GM23248 (cell line): Measurements from ENCODE around the gene TFIP11.

Source experiments
- EZH2 ChIP-seq: fragments of 200-600 bp; sonication (generic); IDR thresholded peaks from 2 replicates; pipeline ENCODE4 v1.6.1; 2018; ENCODE audit warnings: antibody characterized with exemption, mild to moderate bottlenecking; ENCODE audit not compliant: insufficient read depth, poor library complexity, severe bottlenecking
- EZH2phosphoT487 ChIP-seq: fragments of 200-600 bp; sonication (generic); IDR thresholded peaks from 2 replicates; pipeline ENCODE4 v1.6.1; 2018; ENCODE audit warnings: antibody characterized with exemption, moderate library complexity, mild to moderate bottlenecking, low read depth; ENCODE audit not compliant: insufficient read depth

- TF ChIP-seq EZH2 (no peak), EZH2phosphoT487 (no peak)
Measured at GRCh38 chr22:26541167-26541819, 29.0 kb upstream of the TFIP11 start.
